ENCODE data around the gene AMDHD2.
"Not testable (repeated sequence)": the region's sequence is repeated elsewhere in the genome, so short reads cannot be mapped to it uniquely, and the experiment has no call there.

Gene AMDHD2

DNA sequence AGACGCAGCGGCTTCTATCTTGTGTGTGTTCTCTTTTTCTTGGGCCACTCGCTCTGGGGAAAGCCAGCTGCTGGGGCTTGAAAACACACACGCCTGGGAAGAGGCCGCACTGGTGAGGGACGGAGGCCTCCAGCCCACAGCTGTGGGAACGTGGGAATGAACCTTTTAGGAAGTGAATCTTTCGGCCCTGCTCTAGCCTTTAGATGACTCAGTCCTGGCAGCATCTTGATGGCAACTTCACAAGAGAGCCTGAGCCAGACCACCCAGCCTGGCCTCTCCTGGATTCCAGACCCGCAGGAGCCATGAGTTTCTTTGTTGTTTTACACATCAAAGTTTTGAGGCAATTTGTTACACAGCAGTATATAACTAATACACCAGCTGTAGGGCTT lies 15.4 kb downstream of the AMDHD2 start:
- no peak for DNase-seq

DNA sequence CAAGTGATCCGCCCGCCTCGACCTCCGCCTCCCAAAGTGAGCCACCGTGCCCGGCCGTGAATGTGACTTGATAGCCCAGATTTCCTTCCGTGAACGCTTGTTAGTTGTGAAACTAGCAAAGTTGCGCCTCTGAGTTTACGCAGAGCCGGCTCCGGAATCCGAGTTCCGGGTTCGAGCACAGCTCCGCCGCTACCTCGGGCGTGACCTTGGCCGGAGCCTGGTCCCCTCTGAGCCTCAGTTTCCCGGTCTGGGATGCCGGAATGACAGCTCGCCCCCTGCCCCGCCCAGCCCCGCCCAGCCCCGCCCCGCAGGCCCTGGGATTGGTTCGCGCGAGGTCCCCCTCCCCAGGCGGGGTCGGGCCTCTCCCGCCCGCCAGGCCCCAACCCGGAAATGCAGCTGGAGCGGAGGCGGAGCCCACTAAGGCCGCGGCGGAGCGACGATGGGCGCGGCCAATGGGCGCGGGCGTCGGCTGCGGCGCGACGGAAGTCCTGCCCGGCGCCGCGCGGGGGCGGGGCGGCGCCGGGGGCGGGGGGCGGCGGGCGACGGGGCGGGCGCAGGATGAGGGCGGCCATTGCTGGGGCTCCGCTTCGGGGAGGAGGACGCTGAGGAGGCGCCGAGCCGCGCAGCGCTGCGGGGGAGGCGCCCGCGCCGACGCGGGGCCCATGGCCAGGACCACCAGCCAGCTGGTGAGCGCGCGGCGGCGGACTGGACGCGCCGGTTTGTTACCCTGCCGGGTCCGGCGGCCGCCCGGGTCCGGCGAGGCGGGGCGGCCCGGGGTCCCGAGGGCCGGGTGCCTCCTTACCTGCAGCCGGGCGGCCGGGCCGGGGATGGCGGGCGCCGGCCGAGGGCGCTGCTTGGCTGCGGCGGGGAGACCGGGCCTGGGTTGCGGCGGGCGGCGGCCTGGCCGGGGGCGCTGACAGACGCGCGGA lies 17.5 kb downstream of the AMDHD2 start, which contains the start of gene PDPK1:
PDPK1 (plus strand) TSS at position 571 of the 929 bp plus-strand sequence; CDS start at position 663, 92 bp downstream.
- peak; percentile 95 for DNase-seq

GRCh38 chr16:2539192-2539844 lies 19.1 kb downstream of the AMDHD2 start:
- not testable (repeated sequence) for DNase-seq

DNA sequence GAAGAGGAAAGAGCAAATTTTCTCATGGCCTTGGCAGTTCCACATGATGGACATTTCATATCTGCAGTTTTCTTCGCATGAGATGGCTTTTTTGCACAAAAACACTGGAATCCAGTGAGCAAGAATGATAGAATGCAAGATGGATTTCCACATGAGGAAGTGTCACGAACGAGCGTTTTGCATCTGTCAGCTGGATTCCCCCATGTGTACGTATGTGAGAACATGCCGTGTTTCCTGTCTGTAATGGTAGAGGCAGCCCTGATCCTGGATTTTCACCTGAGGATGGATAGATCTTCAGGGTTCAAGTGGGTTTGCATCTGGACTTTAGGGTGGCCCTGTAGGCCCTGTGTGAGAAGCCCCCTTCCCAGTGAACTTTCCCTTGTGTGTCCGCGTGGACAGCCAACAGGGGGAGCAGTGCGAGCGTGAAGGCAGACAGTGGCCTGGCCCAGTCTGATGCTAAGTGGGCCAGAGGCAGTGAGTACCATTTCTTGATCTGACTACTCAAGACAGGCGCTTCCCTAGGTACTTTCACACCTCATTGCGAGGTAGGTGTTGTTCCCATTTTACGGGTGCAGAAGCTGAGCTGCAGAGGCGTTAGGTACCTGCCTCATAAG lies 19.8 kb downstream of the AMDHD2 start:
- DNase-seq: not testable (repeated sequence)

DNA sequence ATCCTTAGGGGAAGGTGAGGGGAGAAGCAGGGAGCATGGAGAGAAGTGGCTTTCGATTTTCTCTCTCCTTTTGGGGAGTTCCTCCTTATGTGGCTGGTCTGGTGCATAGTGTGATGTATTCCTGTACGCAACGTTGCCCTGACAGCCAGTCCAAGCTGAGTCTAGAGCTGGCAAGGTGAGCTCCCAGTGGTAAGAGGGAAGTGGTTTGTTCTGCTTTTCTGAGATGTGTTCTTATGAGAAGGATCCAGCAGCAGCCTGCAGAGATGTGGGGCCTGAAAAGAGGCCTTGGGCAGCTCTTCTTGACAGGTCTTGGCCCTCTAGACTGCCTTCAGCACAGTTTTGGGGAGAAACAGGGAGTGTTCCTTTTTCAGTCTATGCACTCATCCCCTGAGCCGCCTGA lies 20.7 kb downstream of the AMDHD2 start:
- DNase-seq: not testable (repeated sequence)

- DNase-seq: not testable (repeated sequence)
Measured at GRCh38 chr16:2541409-2541808, 21.2 kb downstream of the AMDHD2 start.

DNA sequence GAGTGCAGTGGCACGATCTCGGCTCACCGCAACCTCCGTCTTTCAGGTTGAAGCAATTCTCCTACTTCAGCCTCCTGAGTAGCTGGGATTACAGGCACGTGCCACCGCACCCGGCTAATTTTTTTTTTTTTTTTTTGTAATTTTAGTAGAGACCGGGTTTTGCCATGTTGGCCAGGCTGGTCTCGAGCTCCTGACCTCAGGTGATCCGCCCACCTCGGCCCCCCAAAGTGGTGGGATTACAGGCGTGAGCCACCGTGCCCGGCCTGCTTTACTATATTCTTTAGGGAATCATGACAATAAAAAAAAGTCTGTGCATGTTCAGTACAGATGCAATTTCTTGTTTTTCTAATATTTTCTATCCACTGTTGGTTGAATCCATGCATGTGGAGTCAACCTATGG lies 23.6 kb downstream of the AMDHD2 start:
- not testable (repeated sequence) for DNase-seq

DNA sequence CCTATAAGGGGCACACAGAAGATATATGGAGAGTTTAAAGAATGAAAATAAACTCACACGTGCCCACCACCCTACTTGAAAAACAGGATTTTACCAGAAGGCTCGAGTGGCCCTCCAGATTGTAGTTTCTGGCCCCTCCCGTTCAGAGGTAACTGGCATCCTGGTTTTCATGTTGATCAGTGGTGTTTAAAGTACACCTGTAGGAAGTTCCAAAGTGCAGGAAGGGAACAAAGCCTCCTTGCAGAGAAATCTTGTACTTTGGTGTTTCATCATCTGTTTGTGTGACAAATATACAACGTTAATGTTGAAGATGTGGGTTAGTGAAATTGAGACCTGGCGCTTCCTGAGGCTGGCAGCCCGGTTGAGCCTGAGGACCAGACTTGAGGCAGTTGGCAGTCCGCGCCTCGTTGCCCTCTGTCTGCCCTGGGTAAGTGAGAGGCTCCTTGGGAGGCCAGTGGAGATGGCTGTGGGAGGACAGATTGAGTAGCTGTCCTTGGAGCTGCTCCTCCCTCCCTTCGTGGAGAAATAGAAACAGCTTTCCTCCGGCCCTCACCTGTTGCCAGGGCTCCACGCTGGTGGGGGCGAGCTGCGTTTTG lies 30.2 kb downstream of the AMDHD2 start:
- DNase-seq: not testable (repeated sequence)

DNA sequence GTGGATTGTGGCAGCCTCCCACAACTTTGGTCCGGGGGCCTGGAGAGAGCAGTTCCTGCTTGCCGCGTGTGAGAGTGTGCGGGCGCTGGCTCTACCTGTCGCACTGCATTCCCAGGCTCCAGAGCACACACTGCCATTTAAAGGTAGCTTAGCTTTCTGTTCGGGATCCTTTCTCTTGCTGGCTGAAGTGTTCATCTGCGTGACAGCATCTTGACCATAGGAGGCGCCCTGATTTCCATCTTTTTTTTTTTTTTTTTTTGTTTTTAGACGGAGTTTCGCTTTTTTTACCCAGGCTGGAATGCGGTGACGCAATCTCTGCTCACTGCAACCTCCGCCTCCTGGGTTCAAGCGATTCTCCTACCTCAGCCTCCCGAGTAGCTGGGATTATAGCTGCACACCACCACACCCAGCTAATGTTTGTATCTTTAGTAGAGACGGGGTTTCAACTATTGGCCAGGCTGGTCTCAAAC lies 31.3 kb downstream of the AMDHD2 start:
- DNase-seq: not testable (repeated sequence)

DNA sequence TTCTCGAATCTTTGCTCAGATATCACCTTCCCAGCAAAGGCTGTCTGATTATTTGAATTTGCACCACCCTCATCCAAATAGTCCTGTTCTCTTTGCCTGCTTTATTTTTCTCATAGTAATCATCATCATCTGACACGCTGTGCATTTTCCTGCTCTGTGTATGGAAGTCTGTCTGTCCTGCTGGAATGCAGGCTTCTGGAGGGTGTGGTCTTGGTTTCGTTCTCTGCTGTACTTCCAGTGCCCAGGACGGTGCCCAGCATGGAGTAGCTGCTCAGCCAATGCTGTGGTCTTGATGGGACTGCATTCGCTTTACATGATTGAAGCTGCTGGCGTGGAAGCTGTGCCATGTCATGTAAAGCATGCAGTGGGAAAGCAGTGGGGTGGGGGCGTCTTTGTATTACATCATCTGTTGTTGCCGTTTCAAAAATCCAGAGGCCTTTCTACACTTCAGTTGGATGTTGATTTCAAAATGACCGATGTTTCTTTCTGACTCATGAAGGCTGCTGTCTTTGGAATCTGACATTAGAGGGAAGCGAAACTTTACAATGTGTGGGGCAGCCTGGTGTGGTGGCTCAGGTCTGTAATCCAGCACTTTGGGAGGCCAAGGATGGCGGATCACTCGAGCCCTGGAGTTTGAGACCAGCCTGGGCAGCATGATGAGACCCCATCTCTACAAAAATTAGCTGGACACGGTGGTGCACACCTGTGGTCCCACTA lies 34.7 kb downstream of the AMDHD2 start:
- DNase-seq: not testable (repeated sequence)

- DNase-seq: not testable (repeated sequence)
Measured at GRCh38 chr16:2557150-2557549, 37.0 kb downstream of the AMDHD2 start.

- DNase-seq: not testable (repeated sequence)
Measured at GRCh38 chr16:2560131-2560797, 40.1 kb downstream of the AMDHD2 start.

- DNase-seq: peak; percentile 56
Measured at GRCh38 chr16:2560798-2561133, 40.6 kb downstream of the AMDHD2 start.

DNA sequence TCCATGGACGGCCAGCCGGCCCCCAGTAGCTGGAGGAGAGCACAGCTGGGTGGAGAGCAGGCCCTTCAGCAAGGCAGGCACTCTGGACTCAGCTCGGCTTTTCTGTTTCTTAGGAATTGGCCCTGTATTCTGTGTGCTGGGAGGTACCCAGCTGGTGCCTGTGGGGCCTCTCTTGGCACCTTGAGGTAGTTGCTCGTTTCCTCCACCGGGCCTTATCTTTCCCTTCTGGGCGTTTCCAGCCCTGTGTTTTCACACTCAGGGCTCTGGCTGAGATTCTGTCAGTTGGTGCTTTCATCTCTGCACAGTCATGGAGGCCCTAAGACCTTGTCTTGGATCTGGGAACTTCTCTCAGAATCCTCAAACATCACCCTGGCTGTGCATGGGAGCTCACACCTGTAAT lies 47.3 kb downstream of the AMDHD2 start:
- DNase-seq: not testable (repeated sequence)

GRCh38 chr16:2568573-2568972 lies 48.4 kb downstream of the AMDHD2 start:
- DNase-seq: not testable (repeated sequence)

DNA sequence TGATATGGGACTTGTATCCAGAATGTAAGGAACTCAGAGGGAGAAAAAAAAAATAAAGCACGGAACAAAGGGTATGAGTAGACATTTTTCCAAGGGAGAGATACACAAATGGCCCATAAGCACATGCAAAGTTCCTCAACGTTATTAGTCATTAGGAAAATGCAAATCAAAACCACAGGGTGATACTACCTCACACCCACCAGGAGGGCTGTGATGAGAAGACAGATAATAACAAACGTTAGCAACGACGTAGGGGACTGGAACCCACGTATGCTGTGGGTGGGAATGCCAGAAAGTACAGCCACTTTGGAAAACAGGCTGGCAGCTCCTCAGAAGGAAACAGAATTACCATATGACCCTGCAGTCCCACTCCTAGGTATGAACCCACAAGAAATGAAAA lies 52.5 kb downstream of the AMDHD2 start:
- DNase-seq: not testable (repeated sequence)

DNA sequence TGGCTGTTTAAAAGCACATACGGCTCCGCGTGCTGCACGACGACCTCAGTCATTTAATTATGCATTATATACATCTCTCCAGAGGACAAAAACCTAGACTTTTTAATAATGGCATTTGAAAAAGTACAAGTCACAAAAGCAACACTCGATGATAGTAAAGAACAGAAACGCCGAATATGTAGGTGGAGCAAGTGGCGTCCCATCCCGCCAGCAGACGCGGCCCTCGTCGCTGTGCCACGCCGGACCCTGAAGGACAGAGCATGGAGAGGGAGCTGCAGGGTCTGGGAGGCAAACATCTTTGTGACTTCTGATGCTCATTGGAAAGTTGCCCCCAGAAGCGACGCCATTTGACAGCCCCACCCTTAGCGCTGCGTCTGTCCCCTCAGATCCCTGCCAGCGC lies 55.7 kb downstream of the AMDHD2 start:
- DNase-seq: not testable (repeated sequence)

DNA sequence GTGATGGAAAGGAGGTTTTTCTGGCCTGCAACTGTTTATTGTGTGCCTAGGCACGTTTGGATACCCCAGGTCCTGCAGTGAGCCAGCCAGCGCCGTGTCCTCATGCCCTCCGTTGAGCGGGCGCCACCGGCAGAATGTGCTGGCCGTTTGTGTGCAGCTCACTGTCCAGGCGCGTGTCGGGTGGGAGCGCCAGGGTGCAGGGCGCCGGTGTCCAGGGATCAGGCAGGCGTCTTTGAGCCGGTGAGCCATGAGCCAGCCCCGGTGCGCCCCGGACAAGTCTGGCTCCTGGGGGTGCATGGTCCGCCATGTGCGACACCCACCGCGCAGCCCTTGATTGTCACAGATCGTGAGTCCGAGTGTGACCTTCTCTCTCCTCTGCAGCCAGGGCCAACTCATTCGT lies 56.9 kb downstream of the AMDHD2 start:
- DNase-seq: not testable (repeated sequence)

DNA sequence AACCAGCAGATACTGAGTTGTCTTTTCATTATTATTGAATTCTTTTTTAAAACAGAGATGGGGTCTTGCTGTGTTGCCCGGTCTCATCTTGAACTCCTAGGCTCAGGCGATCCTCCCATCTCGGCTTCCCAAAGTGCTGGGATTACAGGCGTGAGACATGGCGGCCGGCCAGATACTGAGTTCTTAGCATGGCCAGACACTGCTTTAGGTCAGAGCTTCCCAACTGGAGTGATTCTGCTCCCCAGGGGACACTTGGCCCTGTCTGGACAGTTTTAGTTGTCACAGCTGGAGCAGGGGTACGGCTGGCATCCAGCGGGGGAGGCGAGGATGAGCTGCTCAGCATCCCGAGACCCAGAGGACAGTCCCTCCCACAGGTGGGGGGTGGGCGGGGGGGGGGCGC lies 58.7 kb downstream of the AMDHD2 start:
- DNase-seq: not testable (repeated sequence)

DNA sequence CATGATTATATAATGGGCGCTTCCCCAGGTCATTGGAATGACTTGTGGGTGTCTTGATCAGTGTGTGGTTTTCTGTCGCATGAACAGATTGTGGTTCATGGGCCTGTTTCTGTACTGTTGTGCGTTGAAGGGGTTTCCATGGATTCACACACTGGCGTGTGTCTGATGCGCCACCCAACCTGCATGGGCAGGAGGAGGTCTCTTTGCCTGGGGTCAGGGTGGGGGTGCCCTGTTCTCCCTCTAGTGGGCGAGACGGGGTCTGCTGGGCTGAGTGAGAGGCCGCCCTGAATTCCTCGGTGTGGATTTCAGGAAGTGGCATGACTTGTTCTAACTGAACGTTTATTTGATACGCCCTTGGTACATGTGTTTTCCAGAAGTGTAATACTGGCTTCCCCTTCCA lies 60.0 kb downstream of the AMDHD2 start:
- not testable (repeated sequence) for DNase-seq

- not testable (repeated sequence) for DNase-seq
Measured at GRCh38 chr16:2580818-2581217, 60.6 kb downstream of the AMDHD2 start.

Measured in central memory CD4-positive, alpha-beta T cell (primary cell).